Cardiac fibroblast (primary cell): ENCODE data around the gene VAV2.

Experiments used
- DNase-seq, 2 donors: peaks; one replicate each; pipeline versions ENCODE4 v3.0.0 to v3.0.0-alpha.2; 2010; ENCODE audit warnings: low read depth in 2 of 2
- H3K4me3 ChIP-seq, 2 donors: replicated peaks in 1 of 2; 1 replicate in 1 of 2; 2 replicates in 1 of 2; pipeline ENCODE4 v1.5.1; 2011; ENCODE audit warnings: low read depth in 2 of 2, low read length in 2 of 2, mild to moderate bottlenecking in 2 of 2, moderate library complexity in 1 of 2
- TF ChIP-seq, protein P1 (sequence below): IDR thresholded peaks from one replicate; pipeline ENCODE4 v1.5.1; 2011; ENCODE audit warnings: low read depth, mild to moderate bottlenecking, low read length, inconsistent platforms

Gene VAV2

DNA sequence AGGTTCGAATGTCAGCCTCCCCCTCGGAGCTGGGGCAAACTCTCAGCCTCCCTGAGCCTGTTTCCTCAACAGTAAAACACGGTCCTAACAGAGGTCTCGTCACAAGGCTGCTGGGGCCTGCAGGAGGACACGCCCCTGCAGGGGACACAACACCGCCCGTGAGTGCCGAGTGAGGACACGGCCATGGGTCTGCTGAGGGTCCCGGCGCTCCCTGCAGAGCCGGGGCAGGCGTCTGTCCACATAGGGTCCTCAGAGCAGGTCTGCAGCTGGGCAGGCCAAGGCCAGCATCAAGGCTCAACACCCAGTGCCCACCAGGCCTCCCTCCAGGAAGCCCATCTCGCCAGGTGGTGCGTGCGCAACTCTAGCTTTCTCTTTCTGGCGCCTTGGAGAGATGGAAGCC, 125.2 kb downstream of the VAV2 start:
- DNase-seq = no peak
- TF ChIP-seq, protein P1, sequence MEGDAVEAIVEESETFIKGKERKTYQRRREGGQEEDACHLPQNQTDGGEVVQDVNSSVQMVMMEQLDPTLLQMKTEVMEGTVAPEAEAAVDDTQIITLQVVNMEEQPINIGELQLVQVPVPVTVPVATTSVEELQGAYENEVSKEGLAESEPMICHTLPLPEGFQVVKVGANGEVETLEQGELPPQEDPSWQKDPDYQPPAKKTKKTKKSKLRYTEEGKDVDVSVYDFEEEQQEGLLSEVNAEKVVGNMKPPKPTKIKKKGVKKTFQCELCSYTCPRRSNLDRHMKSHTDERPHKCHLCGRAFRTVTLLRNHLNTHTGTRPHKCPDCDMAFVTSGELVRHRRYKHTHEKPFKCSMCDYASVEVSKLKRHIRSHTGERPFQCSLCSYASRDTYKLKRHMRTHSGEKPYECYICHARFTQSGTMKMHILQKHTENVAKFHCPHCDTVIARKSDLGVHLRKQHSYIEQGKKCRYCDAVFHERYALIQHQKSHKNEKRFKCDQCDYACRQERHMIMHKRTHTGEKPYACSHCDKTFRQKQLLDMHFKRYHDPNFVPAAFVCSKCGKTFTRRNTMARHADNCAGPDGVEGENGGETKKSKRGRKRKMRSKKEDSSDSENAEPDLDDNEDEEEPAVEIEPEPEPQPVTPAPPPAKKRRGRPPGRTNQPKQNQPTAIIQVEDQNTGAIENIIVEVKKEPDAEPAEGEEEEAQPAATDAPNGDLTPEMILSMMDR = no peak
- H3K4me3 ChIP-seq = no peak overlapping the region

DNA sequence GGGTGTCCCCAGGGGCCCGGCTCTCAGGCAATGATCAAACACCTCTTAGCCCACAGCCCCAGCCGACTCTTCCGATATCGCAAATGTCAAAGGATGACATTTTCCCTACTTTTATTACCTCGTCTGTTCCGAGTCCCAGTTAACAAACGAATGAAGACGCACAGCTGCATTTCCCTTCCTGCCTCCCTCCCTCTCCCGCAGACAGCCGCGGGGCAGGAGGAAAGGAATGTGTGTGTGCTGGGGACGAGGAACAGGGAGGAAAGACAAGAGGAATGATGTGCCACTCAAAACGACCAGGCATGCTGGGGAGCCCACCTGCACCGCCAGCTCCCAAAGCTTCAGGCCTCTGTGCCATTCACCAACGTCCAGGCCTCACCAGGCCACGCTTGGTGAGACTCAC, 128.1 kb downstream of the VAV2 start:
- TF ChIP-seq, protein P1 = no peak
- no peak overlapping the region for H3K4me3 ChIP-seq
- DNase-seq = no peak

DNA sequence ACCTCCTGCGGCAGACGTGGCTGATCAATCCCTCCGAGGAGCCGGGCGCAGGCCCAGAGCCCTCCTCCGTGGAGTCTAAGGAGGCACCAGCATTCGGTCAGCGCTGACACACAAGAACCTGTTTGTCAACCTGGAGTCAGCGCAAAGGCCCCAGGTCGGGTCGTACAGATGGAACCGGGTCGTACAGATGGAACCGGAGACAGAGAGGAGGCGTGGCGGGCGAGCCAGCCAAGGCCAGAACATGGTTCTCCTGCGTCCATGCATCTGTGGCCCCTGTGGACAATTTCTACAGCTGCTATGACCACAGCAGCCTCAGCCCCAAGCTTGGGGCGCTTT, 128.9 kb downstream of the VAV2 start:
- no peak overlapping the region for H3K4me3 ChIP-seq
- TF ChIP-seq, protein P1 = no peak
- no peak for DNase-seq

DNA sequence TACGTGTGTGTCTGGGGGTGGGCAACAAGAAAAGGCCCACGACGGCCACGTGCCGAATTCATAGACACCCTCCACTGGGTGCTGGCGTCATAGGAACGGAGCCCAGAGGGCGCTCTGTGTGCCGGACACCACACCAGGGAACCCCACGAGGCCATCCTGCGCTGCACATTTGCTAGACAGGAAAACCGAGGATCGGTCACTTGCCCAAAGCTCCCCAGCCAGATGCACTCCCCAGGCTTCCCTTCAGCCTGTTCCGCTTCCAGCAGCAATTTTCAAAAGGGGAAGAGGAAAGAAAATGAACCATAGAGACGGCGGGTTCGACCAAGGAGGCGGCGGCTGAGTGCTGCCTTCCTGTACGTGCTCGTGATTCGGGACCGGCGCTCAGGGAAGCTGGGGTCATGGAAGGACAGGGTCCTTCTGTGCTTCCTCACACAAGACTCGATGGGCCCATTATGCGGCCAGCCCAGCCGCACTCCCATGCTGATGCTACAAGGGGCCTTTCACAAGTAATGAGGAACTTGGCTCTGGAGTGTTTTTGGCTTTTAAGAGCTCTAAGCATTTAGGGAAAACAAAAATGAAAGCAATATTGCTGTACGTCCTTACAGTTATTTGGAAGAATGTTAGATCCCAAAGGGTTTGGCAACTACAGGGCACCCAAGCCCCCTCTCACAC, 129.4 kb downstream of the VAV2 start:
- TF ChIP-seq, protein P1 = no peak
- no peak for DNase-seq
- H3K4me3 ChIP-seq = no peak overlapping the region

GRCh38 chr9:133861692-133862091, 130.4 kb downstream of the VAV2 start:
- TF ChIP-seq, protein P1 = no peak
- no peak overlapping the region for H3K4me3 ChIP-seq
- DNase-seq = no peak

- no peak for DNase-seq
- H3K4me3 ChIP-seq = no peak overlapping the region
- TF ChIP-seq, protein P1 = no peak
Observed at GRCh38 chr9:133861086-133861485, 131.0 kb downstream of the VAV2 start.

DNA sequence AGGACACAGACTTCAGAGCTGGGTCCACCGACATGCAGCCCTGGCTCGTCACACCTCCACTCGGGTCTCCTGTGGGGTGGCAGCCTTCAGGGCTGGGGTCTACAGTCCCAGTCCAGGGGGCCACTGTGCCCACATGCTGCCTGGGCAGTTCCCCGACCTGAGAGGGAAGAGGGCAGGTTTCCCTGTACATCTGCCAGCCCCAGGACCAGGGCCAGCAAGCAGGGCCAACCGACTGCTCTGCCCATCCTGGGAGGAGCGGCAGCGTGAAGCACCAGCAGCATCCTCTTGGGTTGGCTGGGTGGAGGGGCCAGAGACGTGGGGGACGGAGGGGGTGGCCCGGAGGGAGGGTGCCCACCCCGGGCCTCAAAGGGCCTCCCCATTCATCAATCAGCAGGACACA, 133.4 kb downstream of the VAV2 start:
- H3K4me3 ChIP-seq = no peak overlapping the region
- no peak for DNase-seq
- TF ChIP-seq, protein P1 = no peak
